ENCODE measurements around the gene PKDREJ. TPM values are rescaled to one million over a fixed set of nuclear protein-coding genes. Genes with fewer than 3 reads are reported as not detected.

The PKDREJ gene
- polyA plus RNA-seq, 1 donor (not counting 4 experiments of a cell fraction or from before 2014, with no cell fraction given), result 0.01 TPM

DNA sequence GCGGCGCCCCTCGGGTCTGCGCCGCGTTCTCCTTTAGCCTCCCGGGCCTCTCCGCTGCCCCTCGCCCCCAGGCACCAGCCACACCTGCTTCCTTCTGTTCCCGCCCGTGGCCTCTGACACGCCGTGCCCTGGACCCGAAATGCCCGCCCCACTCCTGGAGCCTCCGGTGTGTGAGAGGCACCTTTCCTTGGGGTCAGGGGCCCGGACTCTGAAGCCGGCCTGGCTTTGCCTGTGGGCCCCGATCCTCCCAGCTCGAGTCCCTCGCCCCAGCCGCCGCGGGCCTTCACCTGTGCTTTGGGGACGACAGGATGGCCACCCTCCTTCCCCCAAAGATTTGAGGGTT is 12.4 kb downstream of the PKDREJ start:
- peak overlapping the region; percentile 78 to 94 (median 84) for H3K4me3 ChIP-seq (ENCODE audit: control insufficient read depth in 2 of 3, extremely low read depth in 1 of 3, insufficient read depth in 2 of 3, low read depth in 1 of 3, low read length in 3 of 3)
- H3K4me1 ChIP-seq (ENCODE audit: control insufficient read depth, extremely low read depth, insufficient read depth, low read length), result peaks cover 14% of the 10 kb centered on the region
- peak overlapping the region; percentile 92 for H3K4me2 ChIP-seq (ENCODE audit: control insufficient read depth, extremely low read depth, insufficient read depth, low read depth, low read length)
- DNase-seq (ENCODE audit: low read depth, low spot score) (no peak), FAIRE-seq (no peak)
- no peaks in the 10 kb centered on the region for H3K79me2 ChIP-seq (ENCODE audit: control insufficient read depth, insufficient read depth, low read length)
- no peaks in the 10 kb centered on the region for H3K9me1 ChIP-seq (ENCODE audit: control insufficient read depth, extremely low read depth, insufficient read depth, low read length)
- dilution Hi-C loops (cut with MboI; ENCODE audit: extremely low pct_ligation_motif_present, low sequenced_read_pairs), result no loop called here
- peak overlapping the region; percentile 40 for H3K27ac ChIP-seq (ENCODE audit: control insufficient read depth, insufficient read depth, low read length)
- no peaks in the 10 kb centered on the region for H4K20me1 ChIP-seq (ENCODE audit: control insufficient read depth, extremely low read depth, insufficient read depth, low read length)
- no peaks in the 10 kb centered on the region for H3K9me3 ChIP-seq (ENCODE audit: control insufficient read depth, low read depth, low read length)
- H3K27me3 ChIP-seq (ENCODE audit: control insufficient read depth, extremely low read depth, insufficient read depth, low read length), result no peaks in the 10 kb centered on the region
- H3K36me3 ChIP-seq (ENCODE audit: control insufficient read depth in 2 of 2, extremely low read depth in 1 of 2, insufficient read depth in 2 of 2, low read length in 2 of 2), result no peaks in the 10 kb centered on the region
- TF ChIP-seq, protein P1, sequence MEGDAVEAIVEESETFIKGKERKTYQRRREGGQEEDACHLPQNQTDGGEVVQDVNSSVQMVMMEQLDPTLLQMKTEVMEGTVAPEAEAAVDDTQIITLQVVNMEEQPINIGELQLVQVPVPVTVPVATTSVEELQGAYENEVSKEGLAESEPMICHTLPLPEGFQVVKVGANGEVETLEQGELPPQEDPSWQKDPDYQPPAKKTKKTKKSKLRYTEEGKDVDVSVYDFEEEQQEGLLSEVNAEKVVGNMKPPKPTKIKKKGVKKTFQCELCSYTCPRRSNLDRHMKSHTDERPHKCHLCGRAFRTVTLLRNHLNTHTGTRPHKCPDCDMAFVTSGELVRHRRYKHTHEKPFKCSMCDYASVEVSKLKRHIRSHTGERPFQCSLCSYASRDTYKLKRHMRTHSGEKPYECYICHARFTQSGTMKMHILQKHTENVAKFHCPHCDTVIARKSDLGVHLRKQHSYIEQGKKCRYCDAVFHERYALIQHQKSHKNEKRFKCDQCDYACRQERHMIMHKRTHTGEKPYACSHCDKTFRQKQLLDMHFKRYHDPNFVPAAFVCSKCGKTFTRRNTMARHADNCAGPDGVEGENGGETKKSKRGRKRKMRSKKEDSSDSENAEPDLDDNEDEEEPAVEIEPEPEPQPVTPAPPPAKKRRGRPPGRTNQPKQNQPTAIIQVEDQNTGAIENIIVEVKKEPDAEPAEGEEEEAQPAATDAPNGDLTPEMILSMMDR (optimal IDR thresholded peaks at IDR 0.05 in 1 of 3, IDR thresholded peaks at IDR 0.05 in 1 of 3, conservative IDR thresholded peaks at IDR 0.05 in 1 of 3; ENCODE audit: extremely low read depth in 1 of 3, insufficient read depth in 2 of 3, low read length in 3 of 3), result no peak
- no peak for TF ChIP-seq EZH2 (IDR thresholded peaks at IDR 0.05; ENCODE audit: low read length)
- H2AFZ ChIP-seq (ENCODE audit: control insufficient read depth, low read length), result peak overlapping the region; percentile 92
- peak overlapping the region; percentile 83 for H3K9ac ChIP-seq (ENCODE audit: control insufficient read depth, extremely low read depth, insufficient read depth, low read length)

DNA sequence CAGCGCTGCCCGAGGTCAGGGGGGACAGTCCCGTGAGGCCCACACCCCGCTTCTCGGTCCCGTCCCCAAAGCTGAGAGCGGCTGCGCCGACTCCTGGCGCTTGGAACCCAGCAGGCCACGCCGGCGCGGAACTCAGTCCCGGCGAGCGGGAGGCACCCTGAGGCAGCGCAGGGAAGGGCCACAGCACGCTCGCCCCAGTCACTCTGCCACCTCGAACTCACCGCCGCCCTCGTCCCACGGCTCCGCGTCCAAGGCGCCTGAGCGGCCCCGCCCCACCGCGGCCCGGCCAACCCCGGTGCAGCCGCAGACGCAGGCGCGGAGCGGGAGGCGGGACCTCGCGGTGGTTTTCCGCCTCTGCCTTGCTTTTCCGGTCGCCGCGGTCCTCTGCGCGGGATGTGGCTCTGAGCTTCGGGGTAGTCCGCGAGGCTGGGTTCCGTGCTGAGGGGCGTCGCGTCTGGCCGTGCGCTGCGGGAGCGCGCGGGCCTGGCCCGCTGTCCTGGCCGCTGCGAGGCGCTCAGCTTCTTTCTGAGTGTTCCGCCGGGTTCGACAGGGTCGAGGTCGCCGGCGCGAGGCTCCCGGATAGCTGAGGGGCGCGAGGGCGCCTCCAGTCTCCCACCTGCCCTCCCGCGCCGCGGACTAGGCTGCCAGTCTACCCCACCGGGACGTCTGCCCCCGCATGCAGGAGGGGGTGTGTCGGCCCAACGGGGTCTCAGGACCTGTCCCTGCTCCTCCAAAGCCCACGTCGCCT is 12.9 kb downstream of the PKDREJ start, which contains the start of gene CDPF1:
CDPF1 (minus strand) TSS at position 259 of the 748 bp plus-strand sequence. CDS start 2,009 bp downstream, outside the sequence.
- H3K9me3 ChIP-seq (ENCODE audit: control insufficient read depth, low read depth, low read length), result no peaks in the 10 kb centered on the region
- no peaks in the 10 kb centered on the region for H3K27me3 ChIP-seq (ENCODE audit: control insufficient read depth, extremely low read depth, insufficient read depth, low read length)
- no peaks in the 10 kb centered on the region for H4K20me1 ChIP-seq (ENCODE audit: control insufficient read depth, extremely low read depth, insufficient read depth, low read length)
- peak within 1 kb of the TSS; percentile 92 for H2AFZ ChIP-seq (ENCODE audit: control insufficient read depth, low read length)
- peaks cover 0 to 2% of the 10 kb centered on the region in 2 experiments for H3K36me3 ChIP-seq (ENCODE audit: control insufficient read depth in 2 of 2, extremely low read depth in 1 of 2, insufficient read depth in 2 of 2, low read length in 2 of 2)
- no peaks in the 10 kb centered on the region for H3K79me2 ChIP-seq (ENCODE audit: control insufficient read depth, insufficient read depth, low read length)
- H3K9ac ChIP-seq (ENCODE audit: control insufficient read depth, extremely low read depth, insufficient read depth, low read length), result peak within 1 kb of the TSS; percentile 83
- peak within 1 kb of the TSS; percentile 40 for H3K27ac ChIP-seq (ENCODE audit: control insufficient read depth, insufficient read depth, low read length)
- FAIRE-seq (no peak), DNase-seq (ENCODE audit: low read depth, low spot score) (peak; percentile 28)
- peak within 1 kb of the TSS; percentile 92 for H3K4me2 ChIP-seq (ENCODE audit: control insufficient read depth, extremely low read depth, insufficient read depth, low read depth, low read length)
- peaks cover 14% of the 10 kb centered on the region for H3K4me1 ChIP-seq (ENCODE audit: control insufficient read depth, extremely low read depth, insufficient read depth, low read length)
- no peaks in the 10 kb centered on the region for H3K9me1 ChIP-seq (ENCODE audit: control insufficient read depth, extremely low read depth, insufficient read depth, low read length)
- dilution Hi-C loops (cut with MboI; ENCODE audit: extremely low pct_ligation_motif_present, low sequenced_read_pairs), result no loop called here
- no peak for TF ChIP-seq EZH2 (IDR thresholded peaks at IDR 0.05; ENCODE audit: low read length)
- TF ChIP-seq, protein P1 (optimal IDR thresholded peaks at IDR 0.05 in 1 of 3, IDR thresholded peaks at IDR 0.05 in 1 of 3, conservative IDR thresholded peaks at IDR 0.05 in 1 of 3; ENCODE audit: extremely low read depth in 1 of 3, insufficient read depth in 2 of 3, low read length in 3 of 3), result peak in 2 of 3 experiments; percentile 12 to 24
- peak within 1 kb of the TSS; percentile 78 to 94 (median 84) for H3K4me3 ChIP-seq (ENCODE audit: control insufficient read depth in 2 of 3, extremely low read depth in 1 of 3, insufficient read depth in 2 of 3, low read depth in 1 of 3, low read length in 3 of 3)

All from keratinocyte (primary cell).